A549 (cell line): ENCODE measurements around the gene EYA2.

Source experiments
- NFE2L2 ChIP-seq: fragments of 150-350 bp; conservative IDR thresholded peaks from 2 replicates; pipeline ENCODE4 v1.6.1; 2014; ENCODE audit warnings: low read length
- POLR2A ChIP-seq: IDR thresholded peaks from 2 replicates; pipeline ENCODE4 v1.6.1; 2012; ENCODE audit warnings: mild to moderate bottlenecking, low read length
- RNF2 ChIP-seq: fragments of 200-600 bp; sonication (generic); IDR thresholded peaks from 2 replicates; pipeline ENCODE4 v1.6.1; 2016; ENCODE audit warnings: low read depth, mild to moderate bottlenecking, antibody characterized with exemption, moderate library complexity, borderline replicate concordance
- TF ChIP-seq, protein P1 (sequence below): fragments of >200 bp; sonication (Bioruptor Twin); formaldehyde crosslinking; IDR thresholded peaks from 3 replicates; pipeline ENCODE4 v1.5.1; 2016
- TF ChIP-seq, protein P2 (sequence below): IDR thresholded peaks from 2 replicates; pipeline ENCODE4 v1.6.1; 2012

DNA sequence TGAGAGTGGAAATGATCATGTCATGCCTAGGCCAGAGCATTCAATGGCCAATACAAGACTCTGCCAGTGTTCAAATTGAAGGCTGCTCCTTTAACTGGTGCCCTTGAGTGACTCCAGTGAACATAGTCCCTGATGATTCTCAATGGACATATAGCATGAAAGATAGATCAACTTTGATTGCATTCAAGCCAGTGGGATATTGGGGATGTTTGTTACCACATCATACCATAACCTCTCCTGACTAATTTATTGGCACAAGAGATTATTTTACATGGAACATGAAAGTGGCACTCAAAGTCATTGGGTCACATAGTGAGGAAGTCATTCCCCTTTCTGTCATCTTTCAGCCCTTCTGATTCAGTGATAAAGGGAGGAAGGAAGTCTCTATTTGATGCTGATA, 139.0 kb downstream of the EYA2 start:
- TF ChIP-seq, protein P1, sequence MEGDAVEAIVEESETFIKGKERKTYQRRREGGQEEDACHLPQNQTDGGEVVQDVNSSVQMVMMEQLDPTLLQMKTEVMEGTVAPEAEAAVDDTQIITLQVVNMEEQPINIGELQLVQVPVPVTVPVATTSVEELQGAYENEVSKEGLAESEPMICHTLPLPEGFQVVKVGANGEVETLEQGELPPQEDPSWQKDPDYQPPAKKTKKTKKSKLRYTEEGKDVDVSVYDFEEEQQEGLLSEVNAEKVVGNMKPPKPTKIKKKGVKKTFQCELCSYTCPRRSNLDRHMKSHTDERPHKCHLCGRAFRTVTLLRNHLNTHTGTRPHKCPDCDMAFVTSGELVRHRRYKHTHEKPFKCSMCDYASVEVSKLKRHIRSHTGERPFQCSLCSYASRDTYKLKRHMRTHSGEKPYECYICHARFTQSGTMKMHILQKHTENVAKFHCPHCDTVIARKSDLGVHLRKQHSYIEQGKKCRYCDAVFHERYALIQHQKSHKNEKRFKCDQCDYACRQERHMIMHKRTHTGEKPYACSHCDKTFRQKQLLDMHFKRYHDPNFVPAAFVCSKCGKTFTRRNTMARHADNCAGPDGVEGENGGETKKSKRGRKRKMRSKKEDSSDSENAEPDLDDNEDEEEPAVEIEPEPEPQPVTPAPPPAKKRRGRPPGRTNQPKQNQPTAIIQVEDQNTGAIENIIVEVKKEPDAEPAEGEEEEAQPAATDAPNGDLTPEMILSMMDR = no peak
- TF ChIP-seq NFE2L2 (no peak), RNF2 (no peak), POLR2A (no peak)
- TF ChIP-seq, protein P2, sequence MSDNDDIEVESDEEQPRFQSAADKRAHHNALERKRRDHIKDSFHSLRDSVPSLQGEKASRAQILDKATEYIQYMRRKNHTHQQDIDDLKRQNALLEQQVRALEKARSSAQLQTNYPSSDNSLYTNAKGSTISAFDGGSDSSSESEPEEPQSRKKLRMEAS = no peak
